HG03354 (cell line): ENCODE data around the gene LRIG3.
A peak's percentile ranks its signal among the peaks of the same experiment; 100 is the strongest.
"Not testable (repeated sequence)": the region's sequence is repeated elsewhere in the genome, so short reads cannot be mapped to it uniquely, and the experiment has no call there.

Experiments
- ATAC-seq: cut with Tn5 transposase; IDR thresholded peaks from one replicate; pipeline ENCODE4 v1.9.1; 2021; ENCODE audit warnings: mild to moderate bottlenecking; ENCODE audit not compliant: unreplicated experiment, poor library complexity, severe bottlenecking

The LRIG3 gene, protein sequence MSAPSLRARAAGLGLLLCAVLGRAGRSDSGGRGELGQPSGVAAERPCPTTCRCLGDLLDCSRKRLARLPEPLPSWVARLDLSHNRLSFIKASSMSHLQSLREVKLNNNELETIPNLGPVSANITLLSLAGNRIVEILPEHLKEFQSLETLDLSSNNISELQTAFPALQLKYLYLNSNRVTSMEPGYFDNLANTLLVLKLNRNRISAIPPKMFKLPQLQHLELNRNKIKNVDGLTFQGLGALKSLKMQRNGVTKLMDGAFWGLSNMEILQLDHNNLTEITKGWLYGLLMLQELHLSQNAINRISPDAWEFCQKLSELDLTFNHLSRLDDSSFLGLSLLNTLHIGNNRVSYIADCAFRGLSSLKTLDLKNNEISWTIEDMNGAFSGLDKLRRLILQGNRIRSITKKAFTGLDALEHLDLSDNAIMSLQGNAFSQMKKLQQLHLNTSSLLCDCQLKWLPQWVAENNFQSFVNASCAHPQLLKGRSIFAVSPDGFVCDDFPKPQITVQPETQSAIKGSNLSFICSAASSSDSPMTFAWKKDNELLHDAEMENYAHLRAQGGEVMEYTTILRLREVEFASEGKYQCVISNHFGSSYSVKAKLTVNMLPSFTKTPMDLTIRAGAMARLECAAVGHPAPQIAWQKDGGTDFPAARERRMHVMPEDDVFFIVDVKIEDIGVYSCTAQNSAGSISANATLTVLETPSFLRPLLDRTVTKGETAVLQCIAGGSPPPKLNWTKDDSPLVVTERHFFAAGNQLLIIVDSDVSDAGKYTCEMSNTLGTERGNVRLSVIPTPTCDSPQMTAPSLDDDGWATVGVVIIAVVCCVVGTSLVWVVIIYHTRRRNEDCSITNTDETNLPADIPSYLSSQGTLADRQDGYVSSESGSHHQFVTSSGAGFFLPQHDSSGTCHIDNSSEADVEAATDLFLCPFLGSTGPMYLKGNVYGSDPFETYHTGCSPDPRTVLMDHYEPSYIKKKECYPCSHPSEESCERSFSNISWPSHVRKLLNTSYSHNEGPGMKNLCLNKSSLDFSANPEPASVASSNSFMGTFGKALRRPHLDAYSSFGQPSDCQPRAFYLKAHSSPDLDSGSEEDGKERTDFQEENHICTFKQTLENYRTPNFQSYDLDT

DNA sequence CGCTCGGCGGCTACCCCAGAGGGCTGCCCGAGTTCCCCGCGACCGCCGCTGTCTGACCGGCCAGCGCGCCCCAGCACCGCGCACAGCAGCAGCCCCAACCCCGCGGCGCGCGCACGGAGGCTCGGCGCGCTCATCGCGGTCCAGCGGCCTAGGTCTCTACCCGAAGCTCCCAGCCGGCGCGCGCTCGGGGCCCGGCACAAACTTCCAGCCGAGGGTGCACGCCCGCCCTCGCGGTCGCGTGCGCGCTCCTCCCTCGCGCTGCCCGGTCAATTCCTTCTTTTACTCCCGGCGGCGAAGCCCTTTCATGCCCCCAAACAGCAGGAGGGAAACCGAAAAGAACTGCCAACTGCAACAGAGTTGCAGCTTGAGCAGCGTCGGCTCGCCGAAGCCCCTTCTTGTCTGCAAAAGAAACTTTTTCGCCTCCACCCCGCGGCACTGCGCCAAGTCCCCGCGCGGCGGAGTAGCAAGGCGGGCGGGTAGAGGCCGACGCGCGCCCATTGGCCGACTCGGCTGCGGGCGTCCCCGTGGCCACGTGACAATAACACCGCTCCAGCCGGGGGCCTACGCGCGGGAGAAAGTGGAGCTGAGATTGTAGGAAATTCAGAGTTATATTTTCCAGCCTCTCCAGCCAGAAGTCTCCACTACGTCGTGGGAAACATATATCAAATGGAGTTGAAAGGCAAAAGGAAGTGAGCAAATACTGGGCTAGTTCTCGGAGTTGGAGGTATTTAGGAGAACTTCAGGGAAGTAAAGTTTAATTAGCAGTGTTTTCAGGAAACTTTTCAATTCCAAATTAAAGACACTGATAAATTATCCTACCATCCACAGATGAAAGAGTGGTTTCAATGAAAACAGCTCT, at the start of gene LRIG3:
Gene LRIG3, minus strand, starts transcription at position 403 of the 859 bp plus-strand sequence. Its CDS starts 269 bp downstream, at position 134.
- ATAC-seq, result peak; percentile 94

DNA sequence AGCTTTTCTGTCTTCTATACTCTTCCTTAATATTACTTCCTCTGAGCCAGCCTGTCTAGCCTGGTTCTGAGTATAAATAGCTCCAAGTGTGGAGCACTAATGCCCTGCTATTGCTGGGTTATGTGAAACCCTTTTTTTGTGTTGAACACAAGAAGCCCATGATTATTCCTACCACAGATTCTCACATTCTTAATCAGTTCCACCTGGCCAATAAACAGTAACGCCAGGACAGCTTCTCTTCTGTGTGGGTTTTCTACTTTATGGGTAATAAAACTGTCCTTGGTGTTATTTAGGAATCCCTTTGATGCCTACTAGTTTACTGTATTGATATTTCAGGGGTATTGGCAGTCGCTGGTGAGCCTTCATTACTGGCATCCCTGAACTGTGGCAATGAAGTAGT, 48.9 kb upstream of the LRIG3 start:
- no peak for ATAC-seq

DNA sequence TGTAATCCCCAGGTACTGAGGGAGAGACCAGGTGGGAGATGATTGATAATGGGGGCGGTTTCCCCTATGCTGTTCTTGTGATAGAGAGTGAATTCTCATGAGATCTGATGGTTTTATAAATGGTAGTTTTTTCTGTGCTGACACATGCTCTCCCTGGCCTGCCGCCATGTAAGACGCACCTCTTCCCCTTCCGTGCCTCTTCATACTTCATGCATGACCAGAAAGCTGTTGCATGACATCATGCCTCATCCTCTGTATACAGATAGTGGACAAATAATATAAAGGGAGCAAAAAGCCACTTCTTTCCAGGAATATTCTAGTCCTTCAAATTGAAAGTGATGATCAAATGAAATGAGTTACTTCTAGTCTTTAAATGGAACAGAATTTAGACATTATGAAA, 47.3 kb upstream of the LRIG3 start:
- ATAC-seq, result no peak

DNA sequence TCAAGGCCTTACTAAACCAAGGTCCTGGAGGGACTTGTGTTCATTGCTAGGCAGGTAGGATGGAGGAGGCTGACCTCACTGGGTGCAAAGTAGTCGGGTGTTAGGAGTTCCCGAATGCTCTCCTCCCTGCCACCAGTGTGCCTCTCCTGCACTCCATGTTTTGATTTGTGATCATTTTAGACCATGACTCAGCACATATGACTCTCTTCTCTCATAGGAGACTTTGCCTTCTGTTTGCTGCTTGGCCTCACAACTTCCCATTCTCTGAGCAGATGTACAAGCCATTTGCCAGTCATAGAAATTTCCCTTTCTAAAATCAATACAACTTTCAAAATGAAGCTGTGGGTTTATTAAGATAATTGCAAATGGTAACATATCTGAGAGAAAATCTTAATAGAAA, 46.6 kb upstream of the LRIG3 start:
- ATAC-seq, result no peak

DNA sequence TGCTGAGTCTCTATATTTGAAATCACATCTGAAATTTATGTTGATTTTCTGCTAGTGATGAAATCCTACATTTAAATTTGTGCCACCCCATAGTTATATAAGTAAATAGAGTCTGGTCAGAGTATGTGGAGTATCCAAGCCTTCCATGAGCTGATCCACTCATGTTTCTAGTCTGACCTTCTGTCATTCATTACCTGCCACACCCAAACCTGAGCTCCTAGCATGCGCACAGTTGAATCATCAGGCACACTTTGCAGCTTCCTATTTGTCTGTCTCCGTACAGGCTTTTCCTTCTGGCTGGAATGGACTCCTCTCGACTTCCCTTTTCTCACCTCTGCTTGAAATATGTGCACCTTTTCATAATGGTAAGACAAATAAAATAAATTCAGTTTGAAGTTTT, 45.3 kb upstream of the LRIG3 start:
- ATAC-seq, result no peak

DNA sequence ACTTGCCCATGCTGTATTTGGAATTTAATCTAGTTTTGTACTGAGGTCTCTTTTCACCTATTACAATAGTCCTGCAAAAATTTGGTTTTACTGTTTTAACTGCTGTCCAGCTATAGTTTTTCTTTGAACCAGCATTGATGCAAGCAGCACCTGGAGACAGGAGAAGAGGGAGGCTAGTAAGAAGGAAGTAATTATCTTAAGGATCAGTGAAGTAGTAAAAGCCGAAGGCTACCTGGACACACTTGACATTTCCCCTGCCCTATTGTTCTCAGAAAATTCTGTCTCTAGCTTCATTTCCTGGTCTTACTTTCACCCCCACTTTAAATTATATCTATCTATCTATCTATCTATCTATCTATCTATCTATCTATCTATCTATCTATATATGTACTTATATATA, 43.5 kb upstream of the LRIG3 start:
- ATAC-seq, result no peak

DNA sequence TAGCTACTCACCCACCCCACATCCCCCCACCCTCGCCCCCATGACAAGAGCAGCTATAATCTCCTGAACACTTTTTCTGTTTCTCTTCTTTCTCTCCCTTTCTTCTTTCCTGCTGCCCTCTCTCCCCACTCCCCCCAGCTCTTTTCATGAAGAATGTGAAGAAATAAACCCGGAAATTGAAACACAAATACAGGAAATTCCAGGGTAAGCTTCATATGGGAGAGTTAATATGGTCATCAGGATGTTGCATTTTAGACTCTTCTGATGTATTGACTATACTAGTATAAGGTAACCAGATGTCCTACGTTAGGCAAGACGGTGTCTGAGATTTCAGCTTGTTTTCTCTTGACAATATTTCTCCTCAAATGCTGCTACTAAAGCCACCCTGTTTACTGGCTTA, 41.6 kb upstream of the LRIG3 start:
- no peak for ATAC-seq

DNA sequence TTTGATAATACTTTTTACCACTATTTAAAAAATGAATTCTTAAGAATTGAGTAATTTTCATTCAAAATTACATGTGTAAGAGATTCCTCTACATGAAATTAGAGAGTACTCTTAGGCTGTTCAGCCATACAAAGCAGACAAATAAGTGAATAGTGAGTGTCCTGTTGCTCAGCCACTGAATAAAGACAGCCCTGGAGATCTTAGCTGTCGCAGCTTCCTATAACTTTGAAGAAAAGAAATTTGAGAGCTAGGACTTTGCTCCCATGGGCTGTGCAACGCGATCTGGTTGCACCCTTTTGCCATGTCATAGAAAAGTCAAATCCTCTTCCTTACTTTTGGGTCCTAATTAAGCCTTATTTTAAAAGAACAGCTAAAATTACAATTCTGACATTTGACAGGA, 40.9 kb upstream of the LRIG3 start:
- ATAC-seq, result no peak

DNA sequence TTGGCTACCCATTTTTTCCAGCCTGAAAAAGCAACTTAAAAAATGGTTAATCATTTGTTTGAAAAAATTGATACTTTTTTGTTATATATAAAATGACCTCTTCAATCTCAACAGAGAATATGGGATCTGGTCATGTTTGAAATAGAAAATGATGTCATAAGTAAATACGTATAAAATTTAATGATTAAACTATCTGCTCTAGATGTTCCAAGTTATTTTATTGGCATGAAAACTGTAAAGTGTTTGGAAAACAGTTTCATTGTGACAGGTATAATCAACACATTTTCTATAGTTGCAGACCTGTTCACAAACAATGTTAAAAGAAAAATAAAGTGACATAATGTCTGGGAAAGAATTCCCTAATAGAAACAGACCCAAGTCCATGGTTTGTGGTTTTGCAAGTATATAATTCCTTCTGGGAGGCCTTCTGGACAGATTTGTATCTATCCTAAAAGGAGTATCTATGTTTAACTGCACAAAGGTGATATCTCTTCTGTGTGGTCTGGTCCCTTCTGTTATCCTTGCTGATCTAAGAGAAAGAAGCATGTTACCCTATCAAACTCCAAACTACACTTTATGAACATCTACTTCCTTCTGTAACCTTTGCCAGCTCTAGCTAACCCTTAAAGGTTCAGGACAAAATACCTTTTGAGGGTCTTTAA, 39.5 kb upstream of the LRIG3 start:
- no peak for ATAC-seq

DNA sequence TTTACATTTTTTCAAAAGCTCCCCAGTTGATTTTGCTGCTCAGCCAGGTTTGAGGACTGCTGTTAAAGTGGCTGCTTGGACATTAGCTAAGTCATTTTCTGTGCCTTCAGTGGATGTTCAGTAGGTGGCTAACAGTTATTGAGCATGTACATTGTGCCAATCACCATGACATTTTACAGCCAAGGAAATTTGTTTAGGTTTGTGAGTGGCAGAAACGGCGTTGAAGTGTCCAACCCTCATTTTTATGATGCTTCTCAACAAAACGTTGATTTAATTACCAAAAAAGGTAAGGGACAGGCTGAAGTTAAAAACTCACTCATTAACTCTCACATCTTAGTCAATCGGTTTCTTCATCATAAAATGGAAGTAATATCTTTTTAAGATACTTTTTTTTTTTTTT, 37.0 kb upstream of the LRIG3 start:
- no peak for ATAC-seq

DNA sequence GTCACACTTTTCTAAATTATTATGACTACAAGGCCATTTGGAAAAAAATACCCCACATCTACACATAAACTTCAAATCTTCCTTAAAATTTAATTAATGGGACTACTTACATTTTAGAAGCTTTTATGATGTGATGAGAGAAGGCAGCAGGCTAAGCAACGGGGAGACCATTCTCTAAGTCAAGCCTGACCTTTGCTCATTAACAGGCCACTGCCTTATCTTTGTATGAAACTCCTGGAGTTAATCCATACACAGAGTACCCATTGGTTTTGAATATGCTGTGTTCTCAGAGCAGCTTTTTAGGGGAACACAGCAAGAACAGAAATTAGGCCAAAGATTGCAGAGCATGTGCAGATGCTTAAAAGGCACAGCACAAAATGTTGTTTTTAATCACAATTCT, 35.5 kb upstream of the LRIG3 start:
- no peak for ATAC-seq

DNA sequence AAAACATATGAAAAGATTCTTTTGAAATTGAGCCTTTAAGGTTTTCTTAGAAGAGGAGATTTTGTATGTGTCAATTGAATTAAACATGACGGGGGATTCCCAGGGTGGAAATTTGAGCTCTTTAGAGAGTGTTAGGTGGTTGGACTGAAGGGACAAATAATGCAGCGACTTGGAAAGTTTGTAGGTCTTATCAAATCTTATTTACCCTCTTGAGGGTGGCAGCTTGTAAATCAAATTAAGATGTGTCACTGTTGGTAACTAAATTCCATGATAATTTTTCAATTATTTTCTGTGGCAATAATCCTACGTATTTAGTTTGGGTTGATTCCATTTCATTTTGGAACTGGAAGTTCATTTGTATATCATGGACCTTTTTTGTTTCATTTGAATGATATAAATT, 33.7 kb upstream of the LRIG3 start:
- no peak for ATAC-seq

DNA sequence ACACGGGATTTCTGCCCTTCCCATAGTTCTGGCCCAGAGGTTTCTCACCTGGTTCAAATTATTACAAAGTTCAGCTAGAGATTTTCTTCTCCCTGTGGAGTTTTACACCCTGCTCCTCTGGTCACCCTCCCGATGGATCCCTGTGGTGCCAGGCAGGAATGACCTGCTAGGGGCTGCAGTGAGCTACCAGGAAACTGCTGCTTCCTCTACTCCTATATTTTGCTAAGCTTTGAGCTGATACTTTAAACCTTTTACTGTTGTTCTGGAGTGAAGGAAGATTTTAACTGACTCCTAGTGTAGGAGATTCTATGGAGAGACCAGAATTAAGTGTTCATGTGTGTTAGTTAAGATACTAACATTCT, 30.4 kb upstream of the LRIG3 start:
- ATAC-seq, result no peak

DNA sequence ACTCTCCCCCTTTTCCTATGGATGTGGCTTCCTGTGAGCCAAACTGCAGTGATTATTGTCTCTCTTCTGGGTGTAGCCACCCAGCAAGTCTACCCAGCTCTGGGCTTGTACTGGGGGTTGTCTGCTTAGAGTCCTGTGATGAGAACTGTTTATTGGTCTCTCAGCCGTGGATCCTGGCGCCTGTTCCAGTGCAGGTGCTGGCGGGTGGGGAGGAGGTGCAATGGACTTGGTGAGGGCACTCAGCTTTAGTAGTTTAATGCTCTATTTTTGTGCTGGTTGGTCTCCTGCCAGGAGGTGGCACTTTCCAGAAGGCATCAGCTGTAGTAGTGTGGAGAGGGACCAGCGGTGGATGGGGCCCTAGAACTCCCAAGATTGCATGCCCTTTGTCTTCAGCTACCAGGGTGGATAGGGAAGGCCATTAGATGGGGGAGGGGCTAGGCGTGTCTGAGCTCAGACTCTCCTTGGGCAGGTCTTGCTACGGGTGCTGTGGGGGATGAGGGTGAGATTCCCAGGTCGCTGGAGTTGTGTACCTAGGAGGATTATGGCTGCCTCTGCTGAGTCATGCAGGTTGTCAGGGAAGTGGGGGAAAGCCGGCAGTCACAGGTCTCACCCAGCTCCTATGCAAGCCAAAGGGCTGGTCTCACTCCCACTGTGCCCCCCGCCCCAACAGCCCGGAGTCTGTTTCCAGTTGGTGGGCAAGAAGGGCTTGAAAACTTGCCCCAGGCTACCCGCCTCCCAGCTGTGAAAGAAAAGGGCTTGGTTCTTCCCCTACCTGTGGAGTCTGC, 29.8 kb upstream of the LRIG3 start:
- ATAC-seq, result not testable (repeated sequence)

DNA sequence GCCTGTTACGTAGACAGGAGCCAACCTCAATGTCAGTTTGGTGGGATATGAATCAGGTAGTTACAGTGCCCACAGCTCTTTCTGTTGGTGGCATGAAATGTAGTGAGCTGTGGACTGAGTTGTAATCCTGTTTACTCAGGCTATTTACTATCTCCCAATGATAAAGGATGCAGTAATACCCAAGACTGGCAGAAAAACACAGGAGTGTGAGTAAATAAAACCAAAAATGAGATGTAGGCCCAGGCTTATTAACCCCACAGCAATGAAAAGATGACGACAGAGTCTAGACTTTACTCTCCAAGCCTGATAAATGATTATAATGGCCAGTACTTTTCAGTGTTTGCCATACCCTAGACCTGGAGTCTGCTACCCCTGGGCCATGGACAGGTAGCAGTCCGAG, 22.8 kb upstream of the LRIG3 start:
- ATAC-seq, result no peak

DNA sequence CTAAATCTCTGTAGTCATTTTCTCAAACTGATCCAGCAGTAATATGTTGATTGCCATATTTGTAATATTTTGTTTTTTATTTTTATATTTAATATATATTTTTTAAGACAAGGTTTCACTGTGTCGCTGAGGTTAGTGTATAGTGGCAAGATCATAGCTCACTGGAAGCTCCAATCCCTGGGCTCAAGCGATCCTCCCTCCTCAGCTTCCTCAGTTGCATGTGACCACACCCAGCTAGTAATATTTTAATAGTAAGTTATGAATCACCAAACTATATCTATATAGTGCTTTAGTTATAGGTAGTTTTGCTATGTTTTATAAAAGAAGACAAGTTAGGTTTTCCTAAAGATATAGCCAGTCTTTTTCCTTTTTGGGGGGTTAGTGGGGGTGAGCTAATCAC, 22.0 kb upstream of the LRIG3 start:
- ATAC-seq, result no peak

DNA sequence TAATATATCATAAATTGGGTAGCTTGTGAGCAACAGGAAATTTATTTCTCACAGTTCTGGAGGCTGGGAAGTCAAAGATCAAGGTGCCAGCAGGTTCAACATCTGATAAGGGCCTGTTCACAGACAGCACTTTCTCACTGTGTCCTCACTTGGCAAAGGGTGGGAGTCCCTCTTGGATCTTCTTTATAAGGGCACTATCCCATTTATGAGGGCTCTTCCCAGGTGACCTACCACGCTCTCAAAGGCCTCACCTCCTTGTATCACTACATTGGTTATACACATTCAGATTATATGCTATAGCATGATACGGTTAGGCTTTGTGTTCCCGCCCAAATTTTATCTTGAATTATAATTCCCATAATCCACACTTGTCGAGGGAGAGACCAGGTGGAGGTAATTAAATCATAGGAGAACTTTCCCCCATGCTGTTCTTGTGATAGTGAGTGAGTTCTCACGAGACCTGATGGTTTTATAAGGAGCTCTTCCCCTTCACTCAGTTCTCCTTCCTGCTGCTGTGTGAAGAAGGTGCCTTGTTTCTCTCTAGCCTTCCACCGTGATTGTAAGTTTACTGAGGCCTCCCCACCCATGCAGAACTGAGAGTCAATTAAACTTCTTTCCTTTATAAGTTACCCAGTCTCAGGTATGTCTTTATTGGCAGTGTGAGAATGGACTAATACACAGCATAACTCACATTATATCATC, 19.2 kb upstream of the LRIG3 start:
- ATAC-seq, result no peak

DNA sequence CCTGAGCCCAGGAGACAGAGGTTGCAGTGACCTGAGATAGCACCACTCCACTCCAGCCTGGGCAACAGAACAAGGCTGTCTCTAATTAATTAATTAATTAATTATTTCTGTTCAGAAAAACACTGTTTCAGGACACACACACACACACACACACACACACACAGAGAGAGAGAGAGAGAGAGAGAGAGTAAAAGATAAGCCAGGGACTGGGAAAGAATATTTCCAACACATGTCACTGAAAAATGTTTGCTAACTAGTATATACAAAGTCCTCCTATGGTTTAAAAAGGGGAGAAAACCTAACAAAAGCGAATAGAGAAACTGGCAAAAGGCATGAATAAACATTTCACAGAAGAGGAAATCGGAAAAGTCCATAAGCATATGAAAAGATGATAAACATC, 18.1 kb upstream of the LRIG3 start:
- ATAC-seq, result no peak
